OCI-LY3 (cell line): Measurements from ENCODE around the gene POC1B.

Experiments used
- H2AFZ ChIP-seq: fragments of 200-600, 300-600 bp; shearing (Covaris generic); 2 replicates; pipeline ENCODE4 v1.6.0; 2014; ENCODE audit warnings: antibody characterized with exemption, low read depth, low read length
- H3K27ac ChIP-seq: fragments of 200-600, 300-600 bp; sonication (generic); 2 replicates; pipeline ENCODE4 v1.5.1; 2014; ENCODE audit warnings: mild to moderate bottlenecking, low read length, moderate library complexity, mixed read lengths
- H3K27me3 ChIP-seq: fragments of 200-600, 300-600 bp; sonication (generic); 2 replicates; pipeline ENCODE4 v1.6.1; 2014; ENCODE audit warnings: low read depth, low read length, mixed read lengths
- H3K36me3 ChIP-seq: fragments of 200-600, 300-600 bp; sonication (generic); replicated peaks from 2 replicates; pipeline ENCODE3; 2014; ENCODE audit warnings: low read depth, low read length, mixed read lengths
- H3K4me1 ChIP-seq: fragments of 300-600, 200-600 bp; sonication (generic); 2 replicates; pipeline ENCODE4 v1.6.1; 2014; ENCODE audit warnings: low read length, mixed read lengths
- H3K4me2 ChIP-seq: fragments of 200-600, 300-600 bp; sonication (generic); 2 replicates; pipeline ENCODE4 v1.6.1; 2014; ENCODE audit warnings: low read length, mixed read lengths
- H3K4me3 ChIP-seq: fragments of 300-600, 200-600 bp; sonication (generic); 2 replicates; pipeline ENCODE4 v1.5.1; 2014; ENCODE audit warnings: antibody characterized with exemption, mild to moderate bottlenecking, low read length, moderate library complexity
- H3K79me2 ChIP-seq: fragments of 300-600, 200-600 bp; shearing (Covaris generic); 2 replicates; pipeline ENCODE4 v1.6.1; 2014; ENCODE audit warnings: mild to moderate bottlenecking, low read length, mixed read lengths
- H3K9ac ChIP-seq: fragments of 300-600, 200-600 bp; shearing (Covaris generic); 2 replicates; pipeline ENCODE4 v1.6.0; 2014; ENCODE audit warnings: mild to moderate bottlenecking, low read length, moderate library complexity
- H3K9me3 ChIP-seq: fragments of 200-600, 300-600 bp; shearing (Covaris generic); 2 replicates; pipeline ENCODE4 v1.6.1; 2014; ENCODE audit warnings: low read length, mixed read lengths; ENCODE audit not compliant: insufficient read depth
- H4K20me1 ChIP-seq: fragments of 200-600, 300-600 bp; sonication (generic); 2 replicates; pipeline ENCODE4 v1.6.1; 2016; ENCODE audit warnings: low read length, mixed read lengths; ENCODE audit not compliant: insufficient read depth
- EZH2phosphoT487 ChIP-seq: fragments of 200-600 bp; shearing (Covaris generic); IDR thresholded peaks from 2 replicates; pipeline ENCODE4 v1.6.1; 2018; ENCODE audit warnings: antibody characterized with exemption, mixed run types, low read depth
- TF ChIP-seq, protein P1 (sequence below): fragments of 200-600, 300-600 bp; sonication (generic); IDR thresholded peaks from 2 replicates; pipeline ENCODE4 v1.5.1; 2014; ENCODE audit warnings: antibody characterized with exemption, low read length, low read depth

Gene POC1B

GRCh38 chr12:89514751-89515150 is 11.1 kb downstream of the POC1B start:
- H2AFZ ChIP-seq, result no peak overlapping the region
- H3K27me3 ChIP-seq, result no peaks in the 10 kb centered on the region
- no peaks in the 10 kb centered on the region for H4K20me1 ChIP-seq
- no peaks in the 10 kb centered on the region for H3K4me1 ChIP-seq
- H3K36me3 ChIP-seq, result no peaks in the 10 kb centered on the region
- H3K79me2 ChIP-seq, result no peaks in the 10 kb centered on the region; the same call in 1 of the 2 replicates
- H3K4me3 ChIP-seq, result no peak overlapping the region
- H3K9ac ChIP-seq, result no peak overlapping the region
- TF ChIP-seq EZH2phosphoT487, result no peak
- TF ChIP-seq, protein P1, sequence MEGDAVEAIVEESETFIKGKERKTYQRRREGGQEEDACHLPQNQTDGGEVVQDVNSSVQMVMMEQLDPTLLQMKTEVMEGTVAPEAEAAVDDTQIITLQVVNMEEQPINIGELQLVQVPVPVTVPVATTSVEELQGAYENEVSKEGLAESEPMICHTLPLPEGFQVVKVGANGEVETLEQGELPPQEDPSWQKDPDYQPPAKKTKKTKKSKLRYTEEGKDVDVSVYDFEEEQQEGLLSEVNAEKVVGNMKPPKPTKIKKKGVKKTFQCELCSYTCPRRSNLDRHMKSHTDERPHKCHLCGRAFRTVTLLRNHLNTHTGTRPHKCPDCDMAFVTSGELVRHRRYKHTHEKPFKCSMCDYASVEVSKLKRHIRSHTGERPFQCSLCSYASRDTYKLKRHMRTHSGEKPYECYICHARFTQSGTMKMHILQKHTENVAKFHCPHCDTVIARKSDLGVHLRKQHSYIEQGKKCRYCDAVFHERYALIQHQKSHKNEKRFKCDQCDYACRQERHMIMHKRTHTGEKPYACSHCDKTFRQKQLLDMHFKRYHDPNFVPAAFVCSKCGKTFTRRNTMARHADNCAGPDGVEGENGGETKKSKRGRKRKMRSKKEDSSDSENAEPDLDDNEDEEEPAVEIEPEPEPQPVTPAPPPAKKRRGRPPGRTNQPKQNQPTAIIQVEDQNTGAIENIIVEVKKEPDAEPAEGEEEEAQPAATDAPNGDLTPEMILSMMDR, result no peak
- no peak overlapping the region for H3K27ac ChIP-seq
- H3K4me2 ChIP-seq, result no peak overlapping the region
- no peaks in the 10 kb centered on the region for H3K9me3 ChIP-seq

DNA sequence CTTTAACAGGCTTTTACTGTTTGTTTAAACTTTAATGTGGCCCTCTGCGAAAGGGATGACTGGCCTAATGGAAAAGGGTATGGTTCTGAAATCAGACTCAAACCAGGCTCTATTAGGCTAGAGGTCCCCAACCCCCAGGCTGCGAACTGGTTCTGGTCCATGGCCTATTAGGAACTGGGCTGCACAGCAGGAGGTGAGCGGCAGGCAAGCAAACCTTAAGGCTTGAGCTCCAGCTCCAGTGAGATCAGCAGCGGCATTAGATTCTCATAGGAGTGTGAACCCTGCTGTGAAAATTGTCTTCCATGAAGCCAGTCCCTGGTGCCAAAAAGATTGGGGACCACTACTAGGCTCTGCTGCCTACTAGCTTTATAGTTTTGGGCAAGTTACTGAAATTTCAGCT is 12.3 kb downstream of the POC1B start:
- TF ChIP-seq, protein P1, result no peak
- no peak for TF ChIP-seq EZH2phosphoT487
- no peaks in the 10 kb centered on the region for H3K79me2 ChIP-seq

GRCh38 chr12:89507015-89507824 is 18.6 kb downstream of the POC1B start:
- TF ChIP-seq, protein P1, result no peak
- TF ChIP-seq EZH2phosphoT487, result no peak
- no peak overlapping the region for H3K4me3 ChIP-seq
- no peak overlapping the region for H2AFZ ChIP-seq
- no peak overlapping the region for H3K4me2 ChIP-seq
- no peaks in the 10 kb centered on the region for H3K36me3 ChIP-seq
- H3K9ac ChIP-seq, result no peak overlapping the region
- no peak overlapping the region for H3K27ac ChIP-seq
- H3K4me1 ChIP-seq, result no peaks in the 10 kb centered on the region
- no peaks in the 10 kb centered on the region for H3K9me3 ChIP-seq
- no peaks in the 10 kb centered on the region for H3K27me3 ChIP-seq
- no peaks in the 10 kb centered on the region for H3K79me2 ChIP-seq
- no peaks in the 10 kb centered on the region for H4K20me1 ChIP-seq

More for the DNA sequence above, 12.3 kb downstream of the POC1B start:
- Histone ChIP-seq H2AFZ (no peak overlapping the region), H3K4me2 (no peak overlapping the region), H4K20me1 (no peaks in the 10 kb centered on the region), H3K9me3 (no peaks in the 10 kb centered on the region), H3K27ac (no peak overlapping the region), H3K4me3 (no peak overlapping the region), H3K4me1 (no peaks in the 10 kb centered on the region), H3K27me3 (no peaks in the 10 kb centered on the region), H3K9ac (no peak overlapping the region), H3K36me3 (no peaks in the 10 kb centered on the region)

- Histone ChIP-seq H3K4me3 (no peak overlapping the region), H3K4me1 (no peaks in the 10 kb centered on the region), H2AFZ (no peak overlapping the region), H3K27me3 (no peaks in the 10 kb centered on the region), H3K79me2 (no peaks in the 10 kb centered on the region), H3K9ac (no peak overlapping the region), H3K36me3 (no peaks in the 10 kb centered on the region), H3K4me2 (no peak overlapping the region), H3K9me3 (no peaks in the 10 kb centered on the region), H3K27ac (no peak overlapping the region), H4K20me1 (no peaks in the 10 kb centered on the region)
- TF ChIP-seq, protein P1, result no peak
- no peak for TF ChIP-seq EZH2phosphoT487
These were observed 19.8 kb downstream of the POC1B start for GRCh38 chr12:89506050-89506449.
